ENCODE measurements around the gene VEPH1.

VEPH1 gene

GRCh38 chr3:157294491-157294890 is 208.7 kb downstream of the VEPH1 start:
- no peak for DNase-seq

GRCh38 chr3:157290766-157291165 is 212.4 kb downstream of the VEPH1 start:
- DNase-seq, result no peak

GRCh38 chr3:157285966-157286365 is 217.2 kb downstream of the VEPH1 start:
- DNase-seq, result no peak

- DNase-seq, result no peak
Observed at GRCh38 chr3:157285141-157285540, 218.1 kb downstream of the VEPH1 start.

- DNase-seq, result no peak
Observed at GRCh38 chr3:157284688-157285087, 218.5 kb downstream of the VEPH1 start.

GRCh38 chr3:157282261-157283191 is 220.7 kb downstream of the VEPH1 start:
- no peak for DNase-seq

GRCh38 chr3:157280786-157281185 is 222.4 kb downstream of the VEPH1 start:
- no peak for DNase-seq

GRCh38 chr3:157280354-157280753 is 222.9 kb downstream of the VEPH1 start:
- no peak for DNase-seq

- DNase-seq, result no peak
Observed at GRCh38 chr3:157279237-157279636, 224.0 kb downstream of the VEPH1 start.

- no peak for DNase-seq
Observed at GRCh38 chr3:157276801-157277200, 226.4 kb downstream of the VEPH1 start.

- DNase-seq, result no peak
Observed at GRCh38 chr3:157275832-157276231, 227.4 kb downstream of the VEPH1 start.

- DNase-seq, result no peak
Observed at GRCh38 chr3:157274644-157275137, 228.5 kb downstream of the VEPH1 start.

- DNase-seq, result no peak
Observed at GRCh38 chr3:157271283-157271882, 231.8 kb downstream of the VEPH1 start.

GRCh38 chr3:157268026-157268425 is 235.2 kb downstream of the VEPH1 start:
- DNase-seq, result no peak

GRCh38 chr3:157265931-157266330 is 237.3 kb downstream of the VEPH1 start:
- no peak for DNase-seq

GRCh38 chr3:157263027-157263426 is 240.2 kb downstream of the VEPH1 start:
- DNase-seq, result no peak

GRCh38 chr3:157261000-157261399 is 242.2 kb downstream of the VEPH1 start:
- no peak for DNase-seq

- DNase-seq, result no peak
Observed at GRCh38 chr3:157259825-157260224, 243.4 kb downstream of the VEPH1 start.

- DNase-seq, result no peak
Observed at GRCh38 chr3:157257101-157257500, 246.1 kb downstream of the VEPH1 start.

- DNase-seq, result no peak
Observed at GRCh38 chr3:157255797-157256196, 247.4 kb downstream of the VEPH1 start.

- no peak for DNase-seq
Observed at GRCh38 chr3:157251685-157252084, 251.5 kb downstream of the VEPH1 start.

GRCh38 chr3:157249606-157250005 is 253.6 kb downstream of the VEPH1 start:
- no peak for DNase-seq

GRCh38 chr3:157248590-157249422 is 254.4 kb downstream of the VEPH1 start:
- no peak for DNase-seq

Measured in activated CD4-positive, alpha-beta T cell treated with anti-CD3 and anti-CD28 coated beads for 1 hour (primary cell).